SK-N-SH (cell line): Measurements from ENCODE around the gene TSSK1B. TPM values are rescaled to one million over a fixed set of nuclear protein-coding genes. Genes with fewer than 3 reads are reported as not detected.

ENCODE experiments used
- CTCF ChIA-PET: fragments of 300-600, 350-600 bp; formaldehyde crosslinking; extraction: SDS; loops from one replicate; lab custom pipeline; 2021; lab: Yijun Ruan, JAX
- POLR2A ChIA-PET: fragments of 350-600 bp; sonication (Branson Sonifier 250); formaldehyde crosslinking; extraction: SDS; loops from one replicate; lab custom pipeline; 2020; ENCODE audit warnings: antibody characterized with exemption, inconsistent platforms; lab: Yijun Ruan, JAX
- DNase-seq: peaks from one replicate; pipeline ENCODE4 v3.0.0; 2012
- H2AFZ ChIP-seq: fragments of 200-600 bp; sonication (generic); 2 replicates; pipeline ENCODE4 v1.8.1; 2016; ENCODE audit warnings: antibody characterized with exemption, mild to moderate bottlenecking, low read depth
- H3F3A ChIP-seq: fragments of 200-600 bp; sonication (generic); replicated peaks from 2 replicates; pipeline ENCODE3; 2016; ENCODE audit warnings: antibody characterized with exemption, mild to moderate bottlenecking; ENCODE audit not compliant: insufficient read depth
- H3K27ac ChIP-seq, 2 experiments: fragments of 200-500 bp in 1 of 2; fragments of 200-600 bp in 1 of 2; sonication (Bioruptor generic) in 1 of 2; sonication (generic), shearing (Covaris generic) in 1 of 2; 2 replicates each; pipeline versions ENCODE4 v1.5.1 to v1.6.1; 2014 to 2016; ENCODE audit warnings: low read depth in 2 of 2, inconsistent platforms in 1 of 2, low read length in 1 of 2, mild to moderate bottlenecking in 1 of 2, mixed read lengths in 1 of 2
- H3K27me3 ChIP-seq: fragments of 200-600 bp; sonication (generic), shearing (Covaris generic); 2 replicates; pipeline ENCODE4 v1.6.1; 2016; ENCODE audit warnings: mixed run types; ENCODE audit not compliant: insufficient read depth
- H3K36me3 ChIP-seq, 2 experiments: fragments of 200-500 bp in 1 of 2; fragments of 200-600 bp in 1 of 2; sonication (Bioruptor generic) in 1 of 2; sonication (generic) in 1 of 2; replicated peaks in 1 of 2; 2 replicates each; pipeline versions ENCODE3 to v1.5.1; 2014 to 2016; ENCODE audit warnings: low read length in 1 of 2, mild to moderate bottlenecking in 1 of 2; ENCODE audit not compliant: insufficient read depth in 2 of 2, control insufficient read depth in 1 of 2
- H3K4me1 ChIP-seq, 2 experiments: fragments of 200-500 bp in 1 of 2; fragments of 200-600 bp in 1 of 2; sonication (Bioruptor generic) in 1 of 2; sonication (generic), shearing (Covaris generic) in 1 of 2; 2 replicates each; pipeline versions ENCODE4 v1.5.1 to v1.6.1; 2014 to 2016; ENCODE audit warnings: low read depth in 1 of 2, low read length in 1 of 2, mixed run types in 1 of 2; ENCODE audit not compliant: insufficient read depth in 2 of 2, control insufficient read depth in 1 of 2
- H3K4me2 ChIP-seq: fragments of 200-600 bp; sonication (generic), shearing (Covaris generic); 2 replicates; pipeline ENCODE4 v1.6.1; 2017; ENCODE audit warnings: mixed run types
- H3K4me3 ChIP-seq, 2 experiments: fragments of 200-500 bp in 1 of 2; fragments of 200-600 bp in 1 of 2; sonication (Bioruptor generic) in 1 of 2; sonication (generic), shearing (Covaris generic) in 1 of 2; 2 replicates each; pipeline versions ENCODE4 v1.5.1 to v1.8.1; 2014 to 2016; ENCODE audit warnings: low read depth in 2 of 2, inconsistent platforms in 1 of 2, low read length in 1 of 2, mild to moderate bottlenecking in 1 of 2, mixed read lengths in 1 of 2, moderate library complexity in 1 of 2
- H3K79me2 ChIP-seq: fragments of 200-600 bp; sonication (generic); 2 replicates; pipeline ENCODE4 v1.8.1; 2017; ENCODE audit warnings: mild to moderate bottlenecking; ENCODE audit not compliant: insufficient read depth
- H3K9ac ChIP-seq: fragments of 200-600 bp; sonication (generic); 2 replicates; pipeline ENCODE4 v1.6.1; 2017; ENCODE audit warnings: mixed run types
- H3K9me2 ChIP-seq: fragments of 200-600 bp; sonication (generic); 2 replicates; pipeline ENCODE4 v1.6.1; 2017; ENCODE audit warnings: mixed run types
- H3K9me3 ChIP-seq: fragments of 200-600 bp; sonication (generic); 2 replicates; pipeline ENCODE4 v1.6.1; 2017; ENCODE audit warnings: mixed run types, mild to moderate bottlenecking, moderate library complexity
- H4K20me1 ChIP-seq: fragments of 200-600 bp; sonication (generic); 2 replicates; pipeline ENCODE4 v1.6.1; 2017; ENCODE audit warnings: mild to moderate bottlenecking, mixed run types; ENCODE audit not compliant: insufficient read depth
- CHD2 ChIP-seq: fragments of 150-350 bp; IDR thresholded peaks from 2 replicates; pipeline ENCODE4 v1.6.1; 2018; ENCODE audit warnings: low read length; ENCODE audit not compliant: partially characterized antibody
- ELF1 ChIP-seq: IDR thresholded peaks from 2 replicates; pipeline ENCODE4 v1.4.0; 2012
- EP300 ChIP-seq, 2 experiments: IDR thresholded peaks; 2 replicates each; pipeline versions ENCODE4 v1.4.0 to v1.6.1; 2012; ENCODE audit warnings: borderline replicate concordance in 1 of 2, low read depth in 1 of 2, low read length in 1 of 2
- FOXJ3 ChIP-seq: sonication (generic); formaldehyde crosslinking; IDR thresholded peaks from 2 replicates; pipeline ENCODE4 v1.5.1; 2020; ENCODE audit warnings: mild to moderate bottlenecking, missing genetic modification reagents
- IRF3 ChIP-seq: fragments of 150-350 bp; IDR thresholded peaks from 2 replicates; pipeline ENCODE4 v1.6.1; 2016; ENCODE audit warnings: mild to moderate bottlenecking, low read depth, low read length
- JUND ChIP-seq: IDR thresholded peaks from 2 replicates; pipeline ENCODE4 v1.4.0; 2012
- POLR2AphosphoS5 ChIP-seq: IDR thresholded peaks from 2 replicates; pipeline ENCODE4 v1.6.1; 2012; ENCODE audit warnings: low read depth, low read length
- REST ChIP-seq: IDR thresholded peaks from 2 replicates; pipeline ENCODE4 v1.6.1; 2012; ENCODE audit warnings: mild to moderate bottlenecking, low read depth, low read length, moderate library complexity
- RFX5 ChIP-seq: IDR thresholded peaks from 2 replicates; pipeline ENCODE4 v1.6.1; 2012; ENCODE audit warnings: mild to moderate bottlenecking, improper control_type of control experiment, low read length
- TCF12 ChIP-seq: IDR thresholded peaks from 2 replicates; pipeline ENCODE4 v1.4.0; 2012
- TEAD4 ChIP-seq: IDR thresholded peaks from 2 replicates; pipeline ENCODE4 v1.4.0; 2012; ENCODE audit warnings: mild to moderate bottlenecking, borderline replicate concordance; ENCODE audit not compliant: insufficient read depth
- YY1 ChIP-seq: IDR thresholded peaks from 2 replicates; pipeline ENCODE4 v1.4.0; 2012; ENCODE audit warnings: low read depth, mild to moderate bottlenecking
- ZBTB33 ChIP-seq: IDR thresholded peaks from 2 replicates; pipeline ENCODE4 v1.4.0; 2012; ENCODE audit warnings: low read depth, borderline replicate concordance
- WGBS: methylation state at CpG from one replicate; pipeline ENCODE4 v1.1.6; 2017; ENCODE audit warnings: low lambda C conversion rate; 5-methylcytosine and 5-hydroxymethylcytosine counted together
- polyA plus RNA-seq, 3 experiments: library from polyadenylated mRNA; depleted of rRNA; stranded (reverse); fragments of >200 nt; gene quantifications; 2 replicates each; pipeline ENCODE4 v1.2.3, GENCODE V29; 2012

TSSK1B gene
- polyA plus RNA-seq, 1 of the 3 experiments (the other 2 are of a cell fraction), result 0.05 TPM

- DNase-seq, result no peak
- Histone ChIP-seq H3K27me3 (no peaks in the 10 kb centered on the region), H2AFZ (no peak overlapping the region), H3K36me3 (no peaks in the 10 kb centered on the region), H4K20me1 (no peaks in the 10 kb centered on the region), H3K79me2 (no peaks in the 10 kb centered on the region), H3K9ac (no peak overlapping the region), H3K4me3 (no peak overlapping the region), H3F3A (no peaks in the 10 kb centered on the region), H3K9me2 (no peaks in the 10 kb centered on the region), H3K4me1 (no peaks in the 10 kb centered on the region; a peak in 1 of 4 replicates), H3K27ac (no peak overlapping the region), H3K9me3 (no peaks in the 10 kb centered on the region)
- 85% methylated on average over 1 of the region's 1 CpG for WGBS
- POLR2A ChIA-PET, result no interaction called here
- no peak for TF ChIP-seq YY1
- no peak for TF ChIP-seq EP300 (IDR thresholded peaks at IDR 0.05; ENCODE audit: borderline replicate concordance in 1 of 2, low read depth in 1 of 2, low read length in 1 of 2)
- no peak for TF ChIP-seq IRF3
- TF ChIP-seq TEAD4, result no peak
- TF ChIP-seq ELF1, result no peak
- no peak for TF ChIP-seq JUND
- TF ChIP-seq REST, result no peak
- TF ChIP-seq, all 33 proteins: peak for 0
- H3K4me2 ChIP-seq, result no peak overlapping the region
- CTCF ChIA-PET, result no interaction called here
These were observed 2.3 kb upstream of the TSSK1B start for GRCh38 chr5:113437111-113437510.

GRCh38 chr5:113435575-113435974 is 786 bp upstream of the TSSK1B start:
- H3K9ac ChIP-seq, result no peak overlapping the region
- H3K4me2 ChIP-seq, result no peak overlapping the region
- TF ChIP-seq TEAD4, result no peak
- TF ChIP-seq YY1, result no peak
- no peak for TF ChIP-seq ELF1
- TF ChIP-seq TCF12, result no peak
- TF ChIP-seq JUND, result no peak
- no peak for TF ChIP-seq POLR2AphosphoS5
- no peak for TF ChIP-seq RFX5
- TF ChIP-seq CHD2, result no peak
- TF ChIP-seq ZBTB33, result no peak
- TF ChIP-seq FOXJ3, result no peak
- no peaks in the 10 kb centered on the region for H3K27me3 ChIP-seq
- no peaks in the 10 kb centered on the region; a peak in 1 of 4 replicates for H3K4me1 ChIP-seq
- H3F3A ChIP-seq, result no peaks in the 10 kb centered on the region
- ChIA-PET CTCF (interaction anchor here (1.4 kb wide), 1 partner anchor 56 kb away, joined by 3 read pairs; no protein-coding TSS in a partner anchor), POLR2A (no interaction called here)
- H3K36me3 ChIP-seq, result no peaks in the 10 kb centered on the region
- DNase-seq, result no peak
- no peak overlapping the region for H3K4me3 ChIP-seq
- no peak overlapping the region for H3K27ac ChIP-seq
- H4K20me1 ChIP-seq, result no peaks in the 10 kb centered on the region
- H3K9me3 ChIP-seq, result no peaks in the 10 kb centered on the region
- H2AFZ ChIP-seq, result no peak overlapping the region
- H3K9me2 ChIP-seq, result no peaks in the 10 kb centered on the region
- 87% methylated on average over 3 of the region's 4 CpGs for whole genome bisulfite sequencing
- no peaks in the 10 kb centered on the region for H3K79me2 ChIP-seq
